Measurements from ENCODE around the gene SORCS1.

The SORCS1 gene

GRCh38 chr10:106955133-106955532, 209.4 kb downstream of the SORCS1 start:
- no peak overlapping the region for H3K4me3 ChIP-seq (ENCODE audit: insufficient read depth, low read depth, low read length)
- WGBS, 2 experiments: 94 to 95% methylated on average over 9 of the region's 9 CpGs
- no peaks in the 10 kb centered on the region for H3K9me3 ChIP-seq (ENCODE audit: control insufficient read depth, low read length)
- H3K27ac ChIP-seq (ENCODE audit: insufficient read depth, low read depth, low read length, poor library complexity, severe bottlenecking): no peak overlapping the region
- no peaks in the 10 kb centered on the region for H3K36me3 ChIP-seq (ENCODE audit: control insufficient read depth, insufficient read depth, low read length)
- no peaks in the 10 kb centered on the region for H3K4me1 ChIP-seq (ENCODE audit: control insufficient read depth, insufficient read depth, low read length)
- no peaks in the 10 kb centered on the region for H3K27me3 ChIP-seq (ENCODE audit: control insufficient read depth, insufficient read depth, low read length, poor library complexity, severe bottlenecking)

- no peak overlapping the region for H3K4me3 ChIP-seq (ENCODE audit: insufficient read depth, low read depth, low read length)
- WGBS, 2 experiments: 90 to 95% methylated on average over 1 of the region's 1 CpG
- no peaks in the 10 kb centered on the region for H3K27me3 ChIP-seq (ENCODE audit: control insufficient read depth, insufficient read depth, low read length, poor library complexity, severe bottlenecking)
- no peaks in the 10 kb centered on the region for H3K36me3 ChIP-seq (ENCODE audit: control insufficient read depth, insufficient read depth, low read length)
- no peak overlapping the region for H3K27ac ChIP-seq (ENCODE audit: insufficient read depth, low read depth, low read length, poor library complexity, severe bottlenecking)
- no peaks in the 10 kb centered on the region for H3K9me3 ChIP-seq (ENCODE audit: control insufficient read depth, low read length)
- no peaks in the 10 kb centered on the region for H3K4me1 ChIP-seq (ENCODE audit: control insufficient read depth, insufficient read depth, low read length)
Measured at GRCh38 chr10:106952033-106952432, 212.5 kb downstream of the SORCS1 start.

GRCh38 chr10:106949680-106950478, 214.6 kb downstream of the SORCS1 start:
- Histone ChIP-seq H3K4me1 (ENCODE audit: control insufficient read depth, insufficient read depth, low read length) (no peaks in the 10 kb centered on the region), H3K27me3 (ENCODE audit: control insufficient read depth, insufficient read depth, low read length, poor library complexity, severe bottlenecking) (no peaks in the 10 kb centered on the region), H3K9me3 (ENCODE audit: control insufficient read depth, low read length) (no peaks in the 10 kb centered on the region), H3K36me3 (ENCODE audit: control insufficient read depth, insufficient read depth, low read length) (no peaks in the 10 kb centered on the region), H3K4me3 (ENCODE audit: insufficient read depth, low read depth, low read length) (no peak overlapping the region), H3K27ac (ENCODE audit: insufficient read depth, low read depth, low read length, poor library complexity, severe bottlenecking) (no peak overlapping the region)
- WGBS, 2 experiments: 89 to 90% methylated on average over 5 of the region's 5 CpGs

- no peak overlapping the region for H3K27ac ChIP-seq (ENCODE audit: insufficient read depth, low read depth, low read length, poor library complexity, severe bottlenecking)
- H3K4me3 ChIP-seq (ENCODE audit: insufficient read depth, low read depth, low read length): no peak overlapping the region
- WGBS, 2 experiments: 95 to 99% methylated on average over 2 to 3 of the region's 3 CpGs
- no peaks in the 10 kb centered on the region for H3K27me3 ChIP-seq (ENCODE audit: control insufficient read depth, insufficient read depth, low read length, poor library complexity, severe bottlenecking)
- H3K9me3 ChIP-seq (ENCODE audit: control insufficient read depth, low read length): no peaks in the 10 kb centered on the region
- H3K4me1 ChIP-seq (ENCODE audit: control insufficient read depth, insufficient read depth, low read length): no peaks in the 10 kb centered on the region
- H3K36me3 ChIP-seq (ENCODE audit: control insufficient read depth, insufficient read depth, low read length): no peaks in the 10 kb centered on the region
Measured at GRCh38 chr10:106947643-106948042, 216.9 kb downstream of the SORCS1 start.

DNA sequence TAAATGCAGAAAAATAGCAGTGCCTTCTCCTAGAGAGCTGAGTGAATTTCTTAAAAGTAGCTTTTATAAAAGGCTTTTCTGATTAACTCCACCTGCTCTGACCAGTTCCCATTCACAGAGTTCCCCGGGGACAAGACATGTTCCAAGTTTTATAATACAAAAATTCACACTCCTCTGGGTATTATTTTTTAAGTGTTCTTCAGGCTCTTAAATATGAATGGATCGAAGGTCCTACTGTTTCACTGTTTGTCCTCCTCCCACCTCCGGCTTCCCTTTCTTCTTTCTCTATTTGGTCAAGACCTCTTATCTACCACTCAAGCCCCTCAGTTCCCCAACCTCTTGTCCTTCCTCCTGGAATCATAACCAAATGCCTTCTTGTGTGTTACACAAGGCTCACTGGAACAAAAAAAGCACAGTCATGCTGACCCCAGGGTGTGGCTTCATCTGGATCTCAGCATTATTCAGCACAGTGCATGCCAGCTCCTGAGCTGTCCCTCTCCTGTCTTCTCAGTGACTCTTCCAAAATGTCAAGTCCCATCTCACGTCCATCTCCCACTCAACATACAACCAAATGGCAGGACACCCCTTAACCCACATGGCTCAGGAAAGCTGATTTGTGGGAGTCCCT, 222.4 kb downstream of the SORCS1 start:
- Histone ChIP-seq H3K9me3 (ENCODE audit: control insufficient read depth, low read length) (no peaks in the 10 kb centered on the region), H3K4me1 (ENCODE audit: control insufficient read depth, insufficient read depth, low read length) (peaks cover 6% of the 10 kb centered on the region), H3K4me3 (ENCODE audit: insufficient read depth, low read depth, low read length) (no peak overlapping the region), H3K27me3 (ENCODE audit: control insufficient read depth, insufficient read depth, low read length, poor library complexity, severe bottlenecking) (no peaks in the 10 kb centered on the region), H3K36me3 (ENCODE audit: control insufficient read depth, insufficient read depth, low read length) (no peaks in the 10 kb centered on the region), H3K27ac (ENCODE audit: insufficient read depth, low read depth, low read length, poor library complexity, severe bottlenecking) (no peak overlapping the region)
- 91 to 98% methylated on average over 4 of the region's 4 CpGs for WGBS, 2 experiments

GRCh38 chr10:106941297-106942034, 223.0 kb downstream of the SORCS1 start:
- Histone ChIP-seq H3K27me3 (ENCODE audit: control insufficient read depth, insufficient read depth, low read length, poor library complexity, severe bottlenecking) (no peaks in the 10 kb centered on the region), H3K27ac (ENCODE audit: insufficient read depth, low read depth, low read length, poor library complexity, severe bottlenecking) (no peak overlapping the region), H3K9me3 (ENCODE audit: control insufficient read depth, low read length) (no peaks in the 10 kb centered on the region), H3K4me3 (ENCODE audit: insufficient read depth, low read depth, low read length) (no peak overlapping the region), H3K36me3 (ENCODE audit: control insufficient read depth, insufficient read depth, low read length) (no peaks in the 10 kb centered on the region), H3K4me1 (ENCODE audit: control insufficient read depth, insufficient read depth, low read length) (peaks cover 6% of the 10 kb centered on the region)
- 93 to 94% methylated on average over 4 to 5 of the region's 5 CpGs for WGBS, 2 experiments

GRCh38 chr10:106938513-106938912, 226.0 kb downstream of the SORCS1 start:
- H3K27ac ChIP-seq (ENCODE audit: insufficient read depth, low read depth, low read length, poor library complexity, severe bottlenecking): no peak overlapping the region
- H3K36me3 ChIP-seq (ENCODE audit: control insufficient read depth, insufficient read depth, low read length): no peaks in the 10 kb centered on the region
- 97 to 100% methylated on average over 1 of the region's 1 CpG for WGBS, 2 experiments
- peaks cover 6% of the 10 kb centered on the region for H3K4me1 ChIP-seq (ENCODE audit: control insufficient read depth, insufficient read depth, low read length)
- no peak overlapping the region for H3K4me3 ChIP-seq (ENCODE audit: insufficient read depth, low read depth, low read length)
- no peaks in the 10 kb centered on the region for H3K9me3 ChIP-seq (ENCODE audit: control insufficient read depth, low read length)
- no peaks in the 10 kb centered on the region for H3K27me3 ChIP-seq (ENCODE audit: control insufficient read depth, insufficient read depth, low read length, poor library complexity, severe bottlenecking)

GRCh38 chr10:106935978-106936451, 228.5 kb downstream of the SORCS1 start:
- H3K4me3 ChIP-seq (ENCODE audit: insufficient read depth, low read depth, low read length): no peak overlapping the region
- H3K27ac ChIP-seq (ENCODE audit: insufficient read depth, low read depth, low read length, poor library complexity, severe bottlenecking): no peak overlapping the region
- H3K27me3 ChIP-seq (ENCODE audit: control insufficient read depth, insufficient read depth, low read length, poor library complexity, severe bottlenecking): peaks cover 8% of the 10 kb centered on the region
- no peaks in the 10 kb centered on the region for H3K9me3 ChIP-seq (ENCODE audit: control insufficient read depth, low read length)
- no peaks in the 10 kb centered on the region for H3K36me3 ChIP-seq (ENCODE audit: control insufficient read depth, insufficient read depth, low read length)
- peaks cover 6% of the 10 kb centered on the region for H3K4me1 ChIP-seq (ENCODE audit: control insufficient read depth, insufficient read depth, low read length)

DNA sequence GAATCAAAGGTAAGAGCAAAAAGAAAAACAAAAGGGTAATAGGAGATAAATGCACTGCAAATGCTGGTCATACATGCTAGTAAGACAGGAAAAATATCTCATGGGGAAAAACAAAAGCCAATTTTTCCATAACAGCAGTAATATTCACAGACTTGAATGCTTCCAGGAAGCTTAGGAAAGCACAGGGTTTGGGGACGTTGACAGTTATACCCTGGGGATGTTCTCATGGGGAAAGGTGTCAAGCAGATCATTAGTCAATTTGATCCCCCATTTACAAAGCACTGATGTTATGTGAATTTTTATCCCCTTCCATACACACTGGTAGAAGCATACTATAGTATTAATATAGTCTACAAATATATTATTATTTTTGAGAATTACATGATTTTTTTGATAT, 232.7 kb downstream of the SORCS1 start:
- WGBS, 2 experiments: 73 to 100% methylated on average over 1 of the region's 1 CpG
- Histone ChIP-seq H3K36me3 (ENCODE audit: control insufficient read depth, insufficient read depth, low read length) (no peaks in the 10 kb centered on the region), H3K4me1 (ENCODE audit: control insufficient read depth, insufficient read depth, low read length) (peaks cover 7% of the 10 kb centered on the region), H3K4me3 (ENCODE audit: insufficient read depth, low read depth, low read length) (no peak overlapping the region), H3K27me3 (ENCODE audit: control insufficient read depth, insufficient read depth, low read length, poor library complexity, severe bottlenecking) (peaks cover 15% of the 10 kb centered on the region), H3K9me3 (ENCODE audit: control insufficient read depth, low read length) (no peaks in the 10 kb centered on the region), H3K27ac (ENCODE audit: insufficient read depth, low read depth, low read length, poor library complexity, severe bottlenecking) (no peak overlapping the region)
